ENCODE results near the gene PML.

PML gene, protein sequence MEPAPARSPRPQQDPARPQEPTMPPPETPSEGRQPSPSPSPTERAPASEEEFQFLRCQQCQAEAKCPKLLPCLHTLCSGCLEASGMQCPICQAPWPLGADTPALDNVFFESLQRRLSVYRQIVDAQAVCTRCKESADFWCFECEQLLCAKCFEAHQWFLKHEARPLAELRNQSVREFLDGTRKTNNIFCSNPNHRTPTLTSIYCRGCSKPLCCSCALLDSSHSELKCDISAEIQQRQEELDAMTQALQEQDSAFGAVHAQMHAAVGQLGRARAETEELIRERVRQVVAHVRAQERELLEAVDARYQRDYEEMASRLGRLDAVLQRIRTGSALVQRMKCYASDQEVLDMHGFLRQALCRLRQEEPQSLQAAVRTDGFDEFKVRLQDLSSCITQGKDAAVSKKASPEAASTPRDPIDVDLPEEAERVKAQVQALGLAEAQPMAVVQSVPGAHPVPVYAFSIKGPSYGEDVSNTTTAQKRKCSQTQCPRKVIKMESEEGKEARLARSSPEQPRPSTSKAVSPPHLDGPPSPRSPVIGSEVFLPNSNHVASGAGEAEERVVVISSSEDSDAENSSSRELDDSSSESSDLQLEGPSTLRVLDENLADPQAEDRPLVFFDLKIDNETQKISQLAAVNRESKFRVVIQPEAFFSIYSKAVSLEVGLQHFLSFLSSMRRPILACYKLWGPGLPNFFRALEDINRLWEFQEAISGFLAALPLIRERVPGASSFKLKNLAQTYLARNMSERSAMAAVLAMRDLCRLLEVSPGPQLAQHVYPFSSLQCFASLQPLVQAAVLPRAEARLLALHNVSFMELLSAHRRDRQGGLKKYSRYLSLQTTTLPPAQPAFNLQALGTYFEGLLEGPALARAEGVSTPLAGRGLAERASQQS

DNA sequence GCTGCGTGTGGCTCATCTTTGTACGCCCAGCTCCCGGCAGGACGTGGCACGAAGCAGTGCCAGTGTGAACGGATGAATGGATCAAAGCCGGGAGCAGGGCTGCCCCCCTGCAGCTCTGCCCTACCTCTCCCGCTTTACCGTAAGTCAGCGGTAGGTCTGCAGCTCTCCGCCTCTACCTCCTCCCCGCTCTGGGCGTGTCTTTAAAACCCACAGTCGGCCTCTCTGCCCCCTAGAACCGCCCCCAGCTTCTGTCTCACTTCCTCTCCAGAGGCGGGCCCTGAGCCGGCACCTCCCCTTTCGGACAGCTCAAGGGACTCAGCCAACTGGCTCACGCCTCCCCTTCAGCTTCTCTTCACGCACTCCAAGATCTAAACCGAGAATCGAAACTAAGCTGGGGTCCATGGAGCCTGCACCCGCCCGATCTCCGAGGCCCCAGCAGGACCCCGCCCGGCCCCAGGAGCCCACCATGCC is at the start of gene PML:
PML (plus strand) TSS at position 304 of the 471 bp plus-strand sequence; CDS start at position 401, 97 bp downstream.
- peak; percentile 85 for DNase-seq

DNA sequence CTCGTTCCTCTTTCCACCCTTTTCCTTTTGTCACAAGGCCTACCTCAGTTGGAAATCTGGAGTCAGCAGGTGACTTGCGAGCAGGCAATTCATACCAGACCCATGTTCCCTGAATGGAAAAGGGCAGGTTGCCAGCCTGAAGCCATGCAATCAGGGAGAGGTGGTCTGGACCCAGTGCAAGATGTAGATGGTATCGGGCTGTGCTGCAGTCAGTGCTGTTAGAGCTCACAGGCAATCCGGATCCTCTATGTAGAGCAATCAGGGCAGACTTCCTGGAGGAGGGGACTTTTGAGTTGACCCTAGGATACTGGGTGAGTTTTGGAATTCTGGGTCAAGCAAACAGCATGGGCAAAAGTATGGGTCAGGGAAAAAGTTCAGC is 49.4 kb upstream of the PML start:
- DNase-seq, result no peak

DNA sequence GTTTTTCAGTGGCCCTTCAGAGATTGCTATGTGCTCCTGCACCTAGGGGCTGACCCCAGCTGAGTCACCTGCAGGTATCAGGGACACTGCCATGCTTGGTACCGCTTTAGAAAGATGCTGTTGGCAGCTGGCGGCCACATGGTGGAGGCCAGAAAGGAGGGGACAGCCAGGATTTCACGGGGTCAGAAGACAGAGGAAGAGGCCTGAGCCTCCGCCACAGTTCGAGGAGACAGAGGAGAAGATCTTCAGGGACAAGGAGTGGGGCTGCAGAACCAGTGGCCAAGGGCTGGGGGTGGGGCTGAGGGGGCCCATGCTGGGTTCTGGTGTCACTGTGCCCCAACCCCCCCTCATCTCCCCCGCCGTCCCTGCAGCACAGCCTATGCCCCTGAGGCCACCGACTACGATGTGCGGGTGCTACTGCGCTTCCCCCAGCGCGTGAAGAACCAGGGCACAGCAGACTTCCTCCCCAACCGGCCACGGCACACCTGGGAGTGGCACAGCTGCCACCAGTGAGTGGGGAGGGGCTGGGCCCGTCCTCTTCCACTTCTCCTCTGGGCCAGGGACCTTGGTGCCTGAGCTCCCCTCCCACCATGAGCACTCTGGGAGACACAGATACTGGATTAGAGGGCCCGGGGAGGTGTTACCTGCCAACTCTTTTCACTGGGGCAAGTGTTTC is 48.3 kb upstream of the PML start:
- DNase-seq, result no peak

DNA sequence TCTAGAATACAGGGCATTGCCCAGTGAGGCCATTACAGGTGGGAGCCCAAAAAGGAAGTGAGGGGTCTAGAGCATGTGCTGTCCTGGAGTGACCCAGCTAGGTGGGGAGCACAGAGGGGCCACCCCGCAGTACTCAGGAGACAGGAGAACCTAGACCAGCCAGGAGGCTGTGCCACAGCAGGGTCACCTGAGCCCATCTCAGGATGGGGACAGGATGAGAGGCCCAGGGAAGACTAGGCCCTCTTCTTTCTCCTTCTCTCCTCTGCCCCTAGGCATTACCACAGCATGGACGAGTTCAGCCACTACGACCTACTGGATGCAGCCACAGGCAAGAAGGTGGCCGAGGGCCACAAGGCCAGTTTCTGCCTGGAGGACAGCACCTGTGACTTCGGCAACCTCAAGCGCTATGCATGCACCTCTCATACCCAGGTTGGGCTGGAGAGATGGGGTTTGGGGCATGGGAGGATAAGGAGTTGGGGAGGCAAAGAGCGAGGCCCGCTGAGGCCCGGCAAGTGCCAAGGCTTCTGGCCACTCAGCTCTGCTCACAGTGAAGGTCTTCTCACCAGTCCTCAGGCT is 47.6 kb upstream of the PML start:
- DNase-seq, result no peak

DNA sequence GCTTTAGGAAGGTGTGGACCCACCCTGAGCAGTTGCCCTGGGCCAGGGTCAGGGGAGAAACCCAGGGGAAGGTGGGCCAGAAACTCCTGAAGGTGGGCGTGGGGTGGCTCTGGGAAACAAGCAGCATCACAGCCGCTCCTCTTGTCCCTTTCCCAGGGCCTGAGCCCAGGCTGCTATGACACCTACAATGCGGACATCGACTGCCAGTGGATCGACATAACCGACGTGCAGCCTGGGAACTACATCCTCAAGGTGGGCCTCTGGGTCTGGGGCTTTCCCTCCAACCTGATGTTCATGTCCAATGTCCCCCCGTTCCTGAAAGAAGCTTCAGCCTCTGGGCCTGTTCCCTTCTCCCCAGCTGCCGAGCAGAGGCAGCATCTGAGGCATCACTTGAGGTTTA is 46.9 kb upstream of the PML start:
- DNase-seq, result no peak

DNA sequence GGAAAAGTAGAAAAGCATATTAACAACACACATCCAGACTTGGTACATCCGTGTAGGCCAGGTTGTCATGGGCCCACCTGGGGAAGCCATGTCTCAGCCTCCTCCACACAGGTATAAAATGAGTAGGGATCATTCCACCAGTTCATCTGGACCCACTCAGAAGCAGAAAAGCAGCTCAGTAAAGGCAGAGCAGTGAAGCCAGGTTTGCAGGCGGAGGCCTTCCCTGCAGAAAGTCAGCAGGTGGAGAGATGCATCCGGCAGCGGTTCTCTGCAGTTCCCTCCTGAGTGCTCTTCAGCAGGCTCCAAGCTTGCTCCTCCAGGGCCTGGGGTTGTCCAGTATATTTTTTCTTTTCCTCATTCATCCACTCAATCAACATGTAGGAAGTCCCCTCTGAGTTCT is 46.1 kb upstream of the PML start:
- no peak for DNase-seq

DNA sequence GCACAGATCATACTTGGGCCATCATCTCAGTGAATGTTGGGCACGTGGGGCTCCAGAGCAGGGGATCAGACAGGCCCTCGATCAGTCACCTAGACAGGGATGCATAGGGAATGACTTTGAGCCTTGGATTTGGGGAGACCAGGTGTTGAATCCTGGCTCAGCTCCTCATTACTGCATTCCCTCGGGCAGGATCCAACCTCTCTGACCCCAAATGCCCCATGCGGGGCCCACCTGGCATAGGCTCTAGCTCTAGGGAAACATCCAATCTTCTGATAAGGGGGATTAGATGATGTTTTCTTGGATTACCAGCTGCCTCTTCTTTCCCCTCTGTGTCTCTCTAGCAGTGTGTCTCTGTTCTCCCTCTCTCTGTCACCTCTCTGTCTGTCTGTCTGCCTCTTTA is 45.5 kb upstream of the PML start:
- no peak for DNase-seq

DNA sequence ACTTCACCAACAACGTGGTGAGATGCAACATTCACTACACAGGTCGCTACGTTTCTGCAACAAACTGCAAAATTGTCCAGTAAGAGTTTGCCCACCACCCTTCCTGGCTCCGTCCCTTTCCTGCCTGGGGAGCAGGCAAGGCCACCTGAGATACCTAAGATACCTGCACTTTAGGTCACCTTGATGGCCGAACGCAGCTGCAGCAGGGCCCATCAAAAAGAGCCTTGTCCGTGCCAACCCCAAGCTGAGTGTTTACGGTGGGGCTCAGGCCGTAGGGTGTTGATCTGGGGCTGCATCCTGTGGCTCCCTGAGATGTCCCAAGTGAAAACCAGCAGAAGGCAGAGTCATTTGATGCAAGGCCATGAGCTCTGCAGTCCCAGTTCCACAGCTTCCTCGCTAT is 45.0 kb upstream of the PML start:
- DNase-seq, result no peak

DNA sequence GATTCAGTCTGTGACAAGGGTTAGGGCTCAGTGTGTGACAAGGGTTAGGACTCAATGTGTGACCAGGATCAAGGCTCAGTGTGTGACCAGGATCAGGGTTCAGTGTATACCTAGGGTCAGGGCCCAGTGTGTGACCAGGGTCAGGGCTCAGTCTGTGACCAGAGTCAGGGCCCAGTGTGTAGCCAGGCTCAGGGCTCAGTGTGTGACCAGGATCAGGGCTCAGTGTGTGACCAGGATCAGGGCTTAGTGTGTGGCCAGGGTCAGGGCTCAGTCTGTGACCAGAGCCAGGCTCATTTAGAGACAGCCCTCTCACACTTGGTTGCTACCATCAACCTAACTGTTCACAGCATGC is 44.1 kb upstream of the PML start:
- DNase-seq, result no peak

DNA sequence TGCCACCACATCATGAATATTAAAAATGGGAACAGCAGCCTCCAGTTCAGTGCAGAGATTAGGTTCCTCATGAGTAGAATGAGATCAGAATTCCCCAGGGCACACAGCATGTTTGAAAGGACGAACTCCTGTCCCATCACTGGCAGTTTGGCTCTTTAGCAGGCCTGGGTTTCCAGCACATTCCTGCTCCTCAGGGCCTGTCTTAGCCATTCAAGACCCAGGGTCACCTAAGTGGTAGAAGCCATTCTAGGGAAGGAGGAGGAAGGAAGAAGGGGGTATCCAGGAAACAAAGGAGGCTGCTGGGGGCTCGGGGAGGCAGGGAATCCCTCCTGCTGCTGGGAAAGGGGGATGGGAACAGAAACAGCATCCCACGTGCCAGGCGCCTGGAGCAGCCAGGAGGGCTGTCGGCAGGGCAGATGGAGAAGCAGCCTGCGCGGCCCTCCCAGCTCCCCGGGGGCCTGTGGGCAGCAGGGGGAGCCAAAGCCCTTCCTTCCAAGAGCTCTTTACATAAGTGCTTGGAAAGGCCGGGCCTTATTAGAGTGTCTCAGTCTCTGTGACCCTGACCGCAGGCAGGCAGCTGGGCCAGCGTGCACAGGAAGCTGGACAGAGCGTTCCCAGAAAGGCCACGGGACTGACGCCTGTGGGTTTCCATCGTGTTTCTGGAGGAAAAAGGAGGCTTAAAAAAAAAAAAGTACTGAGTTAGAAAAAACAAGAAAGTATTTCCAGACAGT is 43.5 kb upstream of the PML start:
- DNase-seq, result peak; percentile 90

DNA sequence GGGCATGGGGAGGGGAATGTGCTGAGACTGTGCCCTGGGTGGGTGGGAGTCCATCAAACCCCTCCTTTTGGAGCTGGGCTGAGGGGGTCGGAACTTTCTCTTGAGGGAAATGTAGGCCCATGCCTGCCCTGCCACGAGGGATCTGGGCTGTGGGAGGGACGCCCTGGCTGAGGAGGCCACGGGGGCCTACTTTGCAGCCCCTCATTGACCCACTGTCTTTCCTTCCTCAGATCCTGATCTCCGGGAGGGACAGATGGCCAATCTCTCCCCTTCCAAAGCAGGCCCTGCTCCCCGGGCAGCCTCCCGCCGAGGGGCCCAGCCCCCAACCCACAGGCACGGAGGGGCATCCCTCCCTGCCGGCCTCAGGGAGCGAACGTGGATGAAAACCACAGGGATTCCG is 42.9 kb upstream of the PML start:
- DNase-seq, result no peak

DNA sequence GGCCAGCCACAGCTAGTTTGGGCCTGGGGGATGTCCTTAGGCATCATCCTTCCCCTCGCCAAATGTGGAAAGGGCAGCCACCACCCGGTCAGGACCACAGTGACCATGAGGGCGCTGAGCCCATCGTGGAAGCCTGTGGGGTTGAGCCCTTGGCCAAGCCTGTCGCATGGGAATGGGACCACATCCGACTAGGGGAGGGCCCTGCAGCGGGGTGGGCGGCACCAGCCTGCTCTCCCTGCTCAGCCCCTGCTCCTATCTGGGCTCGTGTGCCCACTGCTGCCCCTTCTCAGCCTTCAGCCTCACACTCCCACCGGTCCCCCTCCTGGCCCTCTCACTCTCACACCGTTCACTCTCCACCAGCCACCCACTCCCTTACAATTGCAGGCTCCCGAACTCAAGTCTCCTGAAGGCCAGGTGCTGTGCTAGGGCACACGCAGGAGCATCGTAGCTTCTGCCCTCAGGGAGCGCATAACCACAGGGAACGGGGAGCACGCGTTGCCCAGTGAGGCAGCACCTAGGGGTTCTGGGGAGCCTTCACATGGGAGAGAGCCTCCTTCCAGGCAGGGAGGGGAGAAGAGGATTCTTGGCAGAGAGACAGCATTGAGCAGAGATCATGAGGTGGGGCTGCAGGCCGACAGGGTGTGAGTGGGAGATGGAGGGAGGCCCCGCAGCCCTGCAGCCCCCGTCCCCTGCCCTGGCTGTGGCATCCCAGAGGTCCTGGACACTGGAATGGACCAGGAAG is 42.2 kb upstream of the PML start:
- no peak for DNase-seq

DNA sequence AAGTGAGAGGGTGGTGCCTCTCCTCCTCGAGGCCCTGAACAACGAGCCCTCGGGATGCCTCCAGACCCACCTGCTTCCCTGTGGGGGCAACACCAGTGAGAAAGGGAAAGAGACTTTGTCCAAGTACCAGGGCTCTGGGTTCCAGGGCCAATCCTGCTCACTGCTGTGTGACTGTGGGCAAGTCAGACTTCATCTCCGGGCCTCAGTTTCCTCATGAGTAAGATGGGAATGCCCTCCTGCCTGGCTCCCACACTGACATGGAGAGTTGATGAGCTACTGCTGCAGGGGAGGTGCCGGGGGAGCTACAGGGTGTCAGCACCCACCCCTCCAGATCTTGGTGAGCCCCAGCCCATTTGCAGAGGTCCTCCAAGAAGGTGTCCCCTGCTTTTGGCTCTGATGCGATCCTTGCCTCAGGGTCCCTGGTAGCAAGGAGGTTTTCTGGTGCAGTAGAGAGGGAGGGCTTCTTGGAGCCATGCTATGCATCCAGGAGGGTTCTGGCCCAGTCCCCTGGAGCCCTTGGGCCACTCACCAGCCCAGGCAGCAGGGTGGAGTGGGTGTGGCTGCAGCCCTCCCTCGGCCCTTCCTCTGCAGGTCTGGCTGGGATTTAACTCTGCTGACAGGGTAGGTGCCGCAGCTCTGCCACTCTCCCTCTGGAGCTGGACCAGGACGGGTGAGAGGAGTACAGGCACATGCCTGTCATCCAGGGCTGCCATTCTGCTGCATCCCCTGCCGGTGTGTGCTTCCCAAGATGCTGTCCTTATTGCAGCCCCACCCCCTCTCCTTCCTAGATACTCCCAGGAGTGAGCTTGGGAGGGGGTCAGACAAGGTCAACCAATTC is 41.4 kb upstream of the PML start:
- no peak for DNase-seq

DNA sequence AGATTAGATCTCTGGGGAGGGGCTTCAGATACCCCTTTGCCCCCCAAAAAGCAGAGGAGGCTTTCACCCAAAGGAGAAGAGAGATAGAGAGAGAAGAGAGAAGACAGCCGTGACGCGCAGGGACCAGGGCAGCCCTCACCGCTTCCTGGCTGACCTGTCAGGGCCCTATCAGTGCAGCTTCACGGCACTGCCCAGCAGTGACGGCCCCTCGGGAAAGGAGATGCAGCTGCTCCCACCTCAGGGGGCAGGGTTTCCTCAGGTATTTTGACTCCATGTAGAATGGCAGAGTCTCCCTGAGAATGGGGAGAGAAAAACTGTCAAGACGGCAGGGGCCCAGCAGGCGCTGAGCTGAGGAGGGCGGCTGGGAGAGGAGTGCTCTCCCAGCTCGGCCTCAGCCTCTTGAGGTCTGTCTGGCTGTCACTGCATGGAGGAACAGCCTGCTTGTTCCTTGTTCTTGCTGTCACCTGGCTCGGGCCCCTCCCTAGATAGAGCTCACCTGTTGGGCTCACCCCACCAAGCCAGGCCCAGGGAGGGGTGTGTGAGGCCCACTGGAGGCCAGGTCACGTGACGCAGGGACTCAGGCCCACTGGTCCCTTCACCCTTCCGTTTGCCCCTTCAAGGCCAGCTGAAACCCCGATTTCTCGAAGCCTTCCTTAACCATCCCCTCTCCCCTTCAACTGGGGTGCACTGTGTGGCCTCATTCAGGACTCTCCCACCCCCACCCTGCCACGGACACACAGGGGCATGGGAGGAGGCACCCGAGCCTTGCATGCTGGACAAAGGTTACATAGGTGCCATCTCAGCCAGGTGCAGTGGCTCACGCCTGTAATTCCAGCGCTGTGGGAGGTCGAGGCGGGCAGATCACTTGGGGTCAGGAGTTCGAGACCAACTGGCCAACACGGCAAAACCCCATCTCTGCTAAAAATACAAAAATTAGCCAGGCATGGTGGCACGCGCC is 40.0 kb upstream of the PML start:
- no peak for DNase-seq

DNA sequence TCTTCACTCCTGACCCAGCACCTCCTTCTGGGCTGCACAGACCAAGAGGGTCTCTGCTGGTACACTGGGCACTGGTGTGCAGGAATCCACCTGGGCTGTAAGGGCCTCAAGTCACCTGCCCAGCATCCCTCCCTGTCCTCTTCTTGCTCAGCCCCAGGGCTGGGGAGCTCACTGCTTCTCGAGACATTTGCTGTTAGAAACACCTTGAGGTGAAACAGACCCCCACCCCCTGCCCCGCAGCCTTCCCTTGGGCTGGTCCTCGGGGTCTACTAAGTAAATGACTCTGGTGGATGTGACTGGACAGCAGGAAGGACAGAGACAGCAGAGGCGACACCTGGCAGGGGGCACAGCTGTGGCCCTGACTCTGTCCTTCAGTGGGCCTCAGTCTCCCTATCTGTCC is 39.2 kb upstream of the PML start:
- DNase-seq, result no peak

DNA sequence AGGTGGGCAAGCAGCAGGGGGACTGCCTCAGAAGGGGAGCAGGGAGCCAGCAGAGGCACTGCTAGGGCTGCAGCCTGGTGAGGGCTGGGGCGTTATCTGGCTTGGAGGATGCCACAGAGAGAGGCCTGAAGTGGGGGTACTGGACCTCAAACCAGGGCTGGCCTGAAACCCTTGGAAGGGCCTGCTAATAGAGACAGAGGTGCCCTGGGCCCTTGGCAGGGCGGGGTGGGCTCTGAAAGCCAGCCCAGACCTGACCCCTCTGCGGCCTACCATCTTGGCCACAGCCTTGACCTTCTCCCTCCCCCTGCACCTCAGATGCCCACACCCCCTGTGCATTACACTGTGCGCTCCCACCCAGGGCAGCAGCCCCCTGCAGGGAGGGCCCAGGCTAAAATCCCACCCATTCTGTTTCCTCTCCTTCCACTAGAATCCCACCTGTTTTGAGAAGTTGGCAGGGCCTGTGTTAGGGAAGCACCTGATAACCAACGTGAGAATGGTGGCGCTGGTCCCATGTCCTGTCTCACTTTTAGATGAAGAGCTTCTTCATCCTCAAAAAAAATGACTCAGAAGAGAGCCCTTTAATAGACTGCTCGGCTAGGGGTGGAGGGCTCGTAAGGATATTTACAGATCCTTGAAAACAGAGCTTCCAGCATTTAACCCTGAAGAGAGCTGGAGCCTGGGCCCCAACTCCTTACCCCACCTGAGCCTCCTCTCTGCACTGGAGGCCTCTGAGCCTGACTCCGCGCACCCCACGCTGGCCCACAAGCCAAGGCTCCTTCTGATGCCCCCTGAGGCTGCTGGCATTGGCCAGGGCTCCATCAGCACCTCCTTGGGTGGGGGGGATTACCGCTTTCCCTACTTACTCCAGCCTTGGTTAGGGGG is 38.4 kb upstream of the PML start:
- no peak for DNase-seq

DNA sequence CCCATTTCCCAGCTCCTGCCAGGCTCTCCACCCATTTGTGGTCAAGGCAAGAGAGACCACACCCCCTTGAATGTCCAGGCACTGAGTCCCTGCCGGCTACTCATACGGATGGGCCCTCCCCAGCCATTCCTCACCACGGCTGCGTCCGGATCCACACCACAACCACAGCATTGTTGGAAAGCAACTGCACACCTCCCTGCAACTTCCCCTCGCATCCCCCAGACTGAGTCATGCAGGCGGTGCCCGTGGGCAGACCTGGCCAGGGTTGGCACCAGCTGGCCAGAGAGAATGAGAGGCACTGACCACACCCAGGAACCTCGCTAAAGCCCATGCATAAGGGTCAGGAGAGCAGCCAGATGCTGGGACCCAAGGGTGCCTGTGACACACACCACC is 37.8 kb upstream of the PML start:
- DNase-seq, result no peak

DNA sequence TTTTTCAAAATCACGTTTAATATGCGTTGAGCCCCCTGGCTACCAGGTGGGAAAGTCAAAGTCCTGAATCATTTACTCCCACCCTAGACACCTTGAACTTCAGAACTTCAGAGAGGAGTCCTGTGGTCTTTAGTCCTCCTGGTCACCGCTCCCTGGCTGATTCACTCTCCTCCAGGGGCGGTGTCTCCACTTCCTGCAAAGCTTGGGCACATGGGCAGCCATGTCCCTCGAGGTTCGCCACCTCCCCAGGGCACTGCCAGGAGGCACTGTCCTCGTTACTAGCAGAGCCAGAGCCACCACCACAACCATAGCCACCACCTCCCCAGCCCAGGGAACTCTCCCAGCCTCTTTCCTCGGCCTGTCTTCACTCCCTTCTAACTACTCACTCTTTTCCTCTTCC is 37.2 kb upstream of the PML start:
- no peak for DNase-seq

DNA sequence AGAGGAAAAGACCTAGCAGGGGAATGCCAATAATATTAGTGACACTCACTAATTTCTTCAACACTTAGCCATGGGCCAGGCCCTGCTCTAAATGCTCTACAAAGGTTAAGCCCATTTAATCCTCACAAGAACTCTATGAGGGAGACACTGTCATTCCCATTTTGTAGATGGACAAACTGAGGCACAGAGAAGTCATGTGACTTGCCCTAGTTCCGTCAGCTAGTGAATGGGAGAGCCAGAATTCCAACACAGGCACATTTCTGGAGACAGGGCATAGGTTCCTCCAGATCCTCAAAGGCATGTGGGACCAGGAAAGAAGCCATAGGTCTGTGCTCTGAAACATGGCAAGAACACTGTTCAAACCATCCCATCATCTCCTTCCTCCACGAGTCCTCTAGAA is 36.7 kb upstream of the PML start:
- no peak for DNase-seq
